CD4-positive, alpha-beta T cell (primary cell): Measurements from ENCODE around the gene RGS4. TPM values are rescaled to one million over a fixed set of nuclear protein-coding genes. Genes with fewer than 3 reads are reported as not detected.

Source experiments
- ATAC-seq: fragments of 200-7000 bp; cut with Tn5 transposase; one replicate; pipeline ENCODE4 v1.10.0; 2022; ENCODE audit warnings: mild to moderate bottlenecking; ENCODE audit not compliant: poor library complexity
- CTCF ChIA-PET: fragments of 350-600 bp; sonication (Branson Sonifier 250); formaldehyde crosslinking; loops from one replicate; lab custom pipeline; 2021; ENCODE audit warnings: antibody characterized with exemption, inconsistent platforms; lab: Charles Lee
- POLR2A ChIA-PET: fragments of 350-600 bp; sonication (Branson Sonifier 250); formaldehyde crosslinking; loops from one replicate; lab custom pipeline; 2021; ENCODE audit warnings: antibody characterized with exemption, inconsistent platforms; lab: Charles Lee
- DNase-seq, 14 experiments: peaks; one replicate each; pipeline ENCODE4 v3.0.0-alpha.2; 2013 to 2020; ENCODE audit warnings: mixed read lengths in 2 of 14
- H3K27ac ChIP-seq, 2 donors: one replicate each; pipeline versions ENCODE4 v1.5.1 to v1.7.0; 2013; ENCODE audit warnings: low read length in 2 of 2, low read depth in 1 of 2, mild to moderate bottlenecking in 1 of 2
- H3K27me3 ChIP-seq, 2 experiments: 1 replicate in 1 of 2; 2 replicates in 1 of 2; pipeline versions ENCODE4 v1.6.1 to v1.7.0; 2013; ENCODE audit warnings: low read length in 2 of 2, control low read depth in 1 of 2, mild to moderate bottlenecking in 1 of 2, moderate library complexity in 1 of 2; ENCODE audit not compliant: insufficient read depth in 2 of 2, control insufficient read depth in 1 of 2
- H3K36me3 ChIP-seq: one replicate; pipeline ENCODE4 v1.6.1; 2013; ENCODE audit warnings: low read length, control low read depth; ENCODE audit not compliant: insufficient read depth
- H3K4me1 ChIP-seq: one replicate; pipeline ENCODE4 v1.6.1; 2013; ENCODE audit warnings: low read length, control low read depth; ENCODE audit not compliant: insufficient read depth
- H3K4me3 ChIP-seq: one replicate; pipeline ENCODE4 v1.5.1; 2013; ENCODE audit warnings: mild to moderate bottlenecking, low read length, moderate library complexity
- H3K9me3 ChIP-seq, 2 experiments: 1 replicate in 1 of 2; 2 replicates in 1 of 2; pipeline versions ENCODE4 v1.6.1 to v1.7.0; 2013; ENCODE audit warnings: low read length in 2 of 2, mild to moderate bottlenecking in 2 of 2, control low read depth in 1 of 2, moderate library complexity in 1 of 2; ENCODE audit not compliant: control insufficient read depth in 1 of 2, insufficient read depth in 1 of 2
- H3K27ac Mint-ChIP-seq: one replicate; pipeline ENCODE4 v1.8.0; 2020; ENCODE audit warnings: mixed read lengths
- H3K27me3 Mint-ChIP-seq: one replicate; pipeline ENCODE4 v1.8.0; 2021; ENCODE audit warnings: mixed read lengths
- H3K36me3 Mint-ChIP-seq: one replicate; pipeline ENCODE4 v1.8.0; 2021; ENCODE audit warnings: low read depth, mixed read lengths
- H3K4me1 Mint-ChIP-seq: one replicate; pipeline ENCODE4 v1.8.0; 2021; ENCODE audit warnings: low read depth, mixed read lengths
- H3K4me3 Mint-ChIP-seq: one replicate; pipeline ENCODE4 v1.8.0; 2020; ENCODE audit warnings: mild to moderate bottlenecking, mixed read lengths
- H3K9me3 Mint-ChIP-seq: one replicate; pipeline ENCODE4 v1.8.0; 2020; ENCODE audit warnings: mixed read lengths
- intact Hi-C, 2 experiments: fragments of 100-400 bp; cut with DNase I in 1 of 2; cut with micrococcal nuclease in 1 of 2; formaldehyde crosslinking; loops; one replicate each; pipeline versions ENCODE4 v1.15.1 to v1.9.0; 2023 to 2025; cut with DNase I, micrococcal nuclease
- total RNA-seq, 174 experiments: library from RNA in 2 of 174; stranded (reverse) in 2 of 174; gene quantifications; one replicate each; pipeline ENCODE4 v1.2.3 and lab custom pipeline; 2021 to 2026
- TF ChIP-seq, protein P1 (sequence below): fragments of 200-600 bp; IDR thresholded peaks from one replicate; pipeline ENCODE4 v1.8.0; 2022; ENCODE audit warnings: antibody characterized with exemption, mild to moderate bottlenecking

RGS4 gene
- total RNA-seq, 2 experiments from 2014 or later, result not detected

DNA sequence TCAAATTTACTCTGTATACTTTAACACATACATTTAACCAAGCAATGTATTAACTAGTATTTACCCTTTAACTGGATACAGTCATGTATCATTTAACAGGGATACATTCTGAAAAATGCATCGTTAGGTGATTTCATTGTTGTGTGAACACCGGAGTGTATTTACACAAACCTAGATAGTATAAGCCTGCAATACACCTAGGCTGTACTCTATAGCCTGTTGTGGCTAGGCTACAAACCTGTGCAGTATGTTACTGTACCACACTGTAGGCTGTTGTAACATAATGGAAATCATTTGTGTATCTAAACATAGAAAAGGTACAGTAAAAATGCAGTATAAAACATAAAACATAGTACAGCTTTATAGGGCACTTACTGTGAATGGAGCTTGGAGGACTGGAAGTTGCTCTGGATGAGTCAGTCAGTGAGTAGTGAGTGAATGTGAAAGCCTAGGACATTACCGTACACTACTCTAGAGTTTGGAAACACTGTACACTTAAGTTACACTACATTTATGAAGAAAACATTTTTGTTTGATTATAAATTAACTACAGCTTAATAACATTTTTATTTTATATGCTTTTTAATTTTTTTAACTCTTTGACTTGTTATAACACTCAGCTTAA lies 21.3 kb downstream of the RGS4 start:
- H3K9me3 Mint-ChIP-seq, result no peaks in the 10 kb centered on the region
- DNase-seq (no peak), ATAC-seq (no peak)
- Histone ChIP-seq H3K9me3 (no peaks in the 10 kb centered on the region), H3K4me1 (no peaks in the 10 kb centered on the region), H3K27ac (no peak overlapping the region), H3K4me3 (no peak overlapping the region), H3K36me3 (no peaks in the 10 kb centered on the region), H3K27me3 (peaks cover 0 to 2% of the 10 kb centered on the region in 2 experiments)
- H3K4me3 Mint-ChIP-seq, result no peak overlapping the region
- H3K4me1 Mint-ChIP-seq, result no peaks in the 10 kb centered on the region
- ChIA-PET CTCF (no interaction called here), POLR2A (no interaction called here)
- TF ChIP-seq, protein P1, sequence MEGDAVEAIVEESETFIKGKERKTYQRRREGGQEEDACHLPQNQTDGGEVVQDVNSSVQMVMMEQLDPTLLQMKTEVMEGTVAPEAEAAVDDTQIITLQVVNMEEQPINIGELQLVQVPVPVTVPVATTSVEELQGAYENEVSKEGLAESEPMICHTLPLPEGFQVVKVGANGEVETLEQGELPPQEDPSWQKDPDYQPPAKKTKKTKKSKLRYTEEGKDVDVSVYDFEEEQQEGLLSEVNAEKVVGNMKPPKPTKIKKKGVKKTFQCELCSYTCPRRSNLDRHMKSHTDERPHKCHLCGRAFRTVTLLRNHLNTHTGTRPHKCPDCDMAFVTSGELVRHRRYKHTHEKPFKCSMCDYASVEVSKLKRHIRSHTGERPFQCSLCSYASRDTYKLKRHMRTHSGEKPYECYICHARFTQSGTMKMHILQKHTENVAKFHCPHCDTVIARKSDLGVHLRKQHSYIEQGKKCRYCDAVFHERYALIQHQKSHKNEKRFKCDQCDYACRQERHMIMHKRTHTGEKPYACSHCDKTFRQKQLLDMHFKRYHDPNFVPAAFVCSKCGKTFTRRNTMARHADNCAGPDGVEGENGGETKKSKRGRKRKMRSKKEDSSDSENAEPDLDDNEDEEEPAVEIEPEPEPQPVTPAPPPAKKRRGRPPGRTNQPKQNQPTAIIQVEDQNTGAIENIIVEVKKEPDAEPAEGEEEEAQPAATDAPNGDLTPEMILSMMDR, result no peak
- intact Hi-C loops, result no loop called here
- peaks cover 13% of the 10 kb centered on the region for H3K27me3 Mint-ChIP-seq
- no peaks in the 10 kb centered on the region for H3K36me3 Mint-ChIP-seq
- H3K27ac Mint-ChIP-seq, result no peak overlapping the region

DNA sequence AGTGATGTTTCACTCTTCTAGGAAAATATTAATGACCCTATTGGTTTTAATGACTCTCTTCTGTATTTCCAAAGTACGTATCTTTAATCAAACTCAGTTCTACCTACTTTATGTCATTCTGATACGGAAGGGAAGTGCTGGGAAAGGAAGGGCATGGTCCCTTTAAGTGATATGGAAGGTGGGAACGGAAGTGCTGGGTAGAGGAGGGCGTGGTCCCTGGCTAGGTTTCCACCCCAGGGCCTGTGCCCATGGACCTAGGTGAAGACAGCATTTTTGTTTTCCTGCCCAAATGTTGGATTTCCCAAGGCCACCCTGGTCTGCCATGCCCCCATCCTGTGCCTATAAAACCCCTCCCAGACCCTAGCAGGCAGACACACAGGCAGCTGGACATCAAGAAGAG lies 24.0 kb downstream of the RGS4 start:
- no peak for ATAC-seq
- H3K27me3 ChIP-seq, result peaks cover 0 to 4% of the 10 kb centered on the region in 2 experiments
- Mint-ChIP-seq H3K4me1 (no peaks in the 10 kb centered on the region), H3K9me3 (no peaks in the 10 kb centered on the region), H3K27me3 (peaks cover 13% of the 10 kb centered on the region), H3K27ac (no peak overlapping the region), H3K36me3 (no peaks in the 10 kb centered on the region), H3K4me3 (no peak overlapping the region)
- TF ChIP-seq, protein P1, result no peak
- no peaks in the 10 kb centered on the region for H3K9me3 ChIP-seq
- no peak overlapping the region for H3K27ac ChIP-seq
- intact Hi-C loops, result no loop called here
- H3K4me3 ChIP-seq, result no peak overlapping the region
- DNase-seq, result no peak
- CTCF ChIA-PET, result no interaction called here
- no peaks in the 10 kb centered on the region for H3K4me1 ChIP-seq
- POLR2A ChIA-PET, result no interaction called here
- H3K36me3 ChIP-seq, result no peaks in the 10 kb centered on the region

DNA sequence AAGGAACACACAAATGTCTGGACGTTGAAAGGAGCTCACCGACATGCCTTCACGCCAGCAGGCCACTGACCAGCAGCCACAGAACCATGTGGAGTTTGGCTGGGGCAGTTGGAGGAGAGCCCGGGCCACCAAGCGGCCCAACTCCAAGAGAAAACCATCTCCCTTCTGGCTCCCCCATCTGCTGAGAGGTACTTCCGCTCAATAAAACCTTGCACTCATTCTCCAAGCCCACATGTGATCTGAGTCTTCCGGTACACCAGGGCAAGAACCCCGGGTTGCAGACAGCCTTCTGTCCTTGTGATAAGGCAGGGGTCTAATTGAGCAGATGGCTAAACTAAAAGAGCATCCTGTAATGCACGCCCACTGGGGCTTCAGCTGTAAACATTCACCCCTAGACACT lies 24.4 kb downstream of the RGS4 start:
- ChIA-PET CTCF (no interaction called here), POLR2A (no interaction called here)
- no peak overlapping the region for H3K4me3 ChIP-seq
- no peak overlapping the region for H3K27ac ChIP-seq
- Mint-ChIP-seq H3K27me3 (peaks cover 13% of the 10 kb centered on the region), H3K4me1 (no peaks in the 10 kb centered on the region), H3K4me3 (no peak overlapping the region), H3K9me3 (no peaks in the 10 kb centered on the region), H3K36me3 (no peaks in the 10 kb centered on the region), H3K27ac (no peak overlapping the region)
- no peaks in the 10 kb centered on the region for H3K4me1 ChIP-seq
- H3K9me3 ChIP-seq, result no peaks in the 10 kb centered on the region
- TF ChIP-seq, protein P1, result no peak
- no peaks in the 10 kb centered on the region for H3K36me3 ChIP-seq
- peaks cover 0 to 4% of the 10 kb centered on the region in 2 experiments for H3K27me3 ChIP-seq
- DNase-seq, result no peak
- no peak for ATAC-seq
- intact Hi-C loops, result no loop called here
